NT2/D1 (cell line): ENCODE results near the gene FBXL14.

Source experiments
- YY1 ChIP-seq: IDR thresholded peaks from 2 replicates; pipeline ENCODE4 v1.6.1; 2011; ENCODE audit not compliant: insufficient read length, insufficient read depth
- ZNF274 ChIP-seq: IDR thresholded peaks from 2 replicates; pipeline ENCODE4 v1.6.1; 2011; ENCODE audit warnings: mild to moderate bottlenecking, low read depth, low read length

GRCh38 chr12:1634590-1635191 is 40.3 kb upstream of the FBXL14 start:
- TF ChIP-seq ZNF274 (no peak), YY1 (no peak)
